KG1 (cell line): ENCODE results near the gene ATF3.

ENCODE experiments used
- DNase-seq: peaks from one replicate; lab custom pipeline; 2025; lab: John Stamatoyannopoulos, UW

The ATF3 gene

DNA sequence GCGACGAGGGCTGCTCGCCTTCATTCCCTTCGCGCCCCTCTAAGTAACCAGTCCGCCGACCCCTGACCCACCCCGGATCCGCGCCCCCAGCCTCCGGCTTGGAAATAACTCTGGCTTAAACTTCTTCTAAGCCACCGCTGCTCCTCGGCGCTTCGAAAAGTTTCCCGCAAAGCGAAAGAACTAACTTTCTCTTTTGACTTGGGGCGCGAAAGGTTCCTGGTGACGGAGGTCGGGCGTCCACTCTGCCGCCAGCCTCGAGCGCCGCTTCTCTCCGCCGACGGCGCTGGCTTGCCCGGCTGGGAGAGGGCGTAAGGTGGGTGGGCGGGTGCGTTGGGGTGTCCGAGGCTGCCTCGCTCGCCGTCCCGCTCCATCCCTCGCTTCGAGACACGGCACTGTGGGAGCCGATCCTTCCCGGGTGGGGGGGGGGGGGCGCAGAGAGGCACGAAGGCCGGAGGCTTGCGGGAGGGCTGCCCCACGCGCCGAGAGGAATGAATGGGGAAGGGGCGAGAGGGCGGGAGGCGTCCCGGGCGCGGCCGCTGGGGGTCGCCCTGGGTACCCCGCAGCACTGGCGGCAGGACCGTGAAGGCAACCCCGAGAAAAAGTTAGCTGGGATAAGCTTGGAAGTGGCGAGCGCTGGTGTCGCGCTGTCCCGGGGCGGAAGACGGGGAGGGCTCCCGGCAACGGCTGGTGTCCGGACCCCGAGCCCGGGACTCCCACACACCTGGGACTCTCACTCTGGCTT lies 569 bp downstream of the ATF3 start:
- no peak for DNase-seq

DNA sequence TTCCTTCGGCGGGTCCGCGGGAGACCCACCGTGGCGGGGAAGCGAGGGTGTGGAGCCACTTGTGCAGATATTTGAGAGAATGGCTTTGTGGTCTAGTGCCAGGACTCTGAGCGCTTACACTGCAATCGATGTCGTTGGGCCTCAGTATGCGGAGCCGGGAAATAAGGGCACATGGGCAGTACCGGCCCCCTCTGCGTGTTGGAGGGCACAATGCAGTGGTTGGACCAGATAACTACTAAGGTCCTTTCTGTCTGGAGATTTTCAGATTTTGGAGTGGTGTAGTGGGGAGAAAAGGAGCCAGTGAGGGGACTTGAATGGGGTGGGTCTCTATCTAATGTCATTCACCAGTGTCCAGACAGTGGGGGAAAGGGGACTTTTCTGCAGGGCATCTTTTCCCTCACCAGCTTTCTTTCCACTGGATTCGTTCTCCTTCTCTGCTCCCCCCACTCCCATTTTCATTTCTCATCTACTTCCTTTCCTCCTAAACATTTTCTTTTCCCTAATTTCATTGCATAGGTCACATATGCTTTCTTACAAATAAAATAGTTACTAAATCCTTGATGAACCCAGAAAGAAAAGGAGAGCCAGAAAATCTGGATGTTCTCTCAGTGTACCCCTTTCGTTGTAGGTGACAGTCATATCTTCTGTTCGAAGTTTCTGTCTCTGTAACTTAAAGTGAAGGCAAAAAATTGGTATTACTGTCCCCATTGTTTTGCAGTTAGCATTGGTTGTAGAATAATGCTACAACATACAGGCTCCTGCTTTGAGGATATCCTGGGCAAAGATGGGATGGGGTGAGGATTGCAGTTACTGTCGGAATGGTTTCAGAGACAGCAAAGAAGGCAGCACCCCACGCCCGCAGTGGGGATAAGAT lies 1.4 kb downstream of the ATF3 start:
- DNase-seq: no peak

DNA sequence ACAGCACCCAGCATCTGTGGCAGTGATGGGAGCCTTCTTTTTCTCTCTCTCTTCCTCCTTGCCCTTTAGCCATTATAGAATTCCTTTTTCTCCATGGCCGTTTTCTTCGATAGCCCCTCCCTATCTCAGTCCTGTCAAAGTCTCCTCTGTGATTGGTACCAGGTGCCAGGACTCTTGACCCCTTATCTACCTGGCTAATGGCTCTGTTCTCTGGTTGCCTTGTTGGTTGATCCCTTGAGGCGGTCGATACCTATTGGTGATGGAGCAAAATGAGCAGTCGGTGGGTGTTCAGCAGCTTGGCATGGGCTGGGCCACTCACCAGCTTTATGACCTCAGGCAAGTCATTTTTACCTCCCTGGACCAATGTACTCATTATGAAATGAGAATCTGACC lies 2.0 kb downstream of the ATF3 start:
- DNase-seq: no peak

DNA sequence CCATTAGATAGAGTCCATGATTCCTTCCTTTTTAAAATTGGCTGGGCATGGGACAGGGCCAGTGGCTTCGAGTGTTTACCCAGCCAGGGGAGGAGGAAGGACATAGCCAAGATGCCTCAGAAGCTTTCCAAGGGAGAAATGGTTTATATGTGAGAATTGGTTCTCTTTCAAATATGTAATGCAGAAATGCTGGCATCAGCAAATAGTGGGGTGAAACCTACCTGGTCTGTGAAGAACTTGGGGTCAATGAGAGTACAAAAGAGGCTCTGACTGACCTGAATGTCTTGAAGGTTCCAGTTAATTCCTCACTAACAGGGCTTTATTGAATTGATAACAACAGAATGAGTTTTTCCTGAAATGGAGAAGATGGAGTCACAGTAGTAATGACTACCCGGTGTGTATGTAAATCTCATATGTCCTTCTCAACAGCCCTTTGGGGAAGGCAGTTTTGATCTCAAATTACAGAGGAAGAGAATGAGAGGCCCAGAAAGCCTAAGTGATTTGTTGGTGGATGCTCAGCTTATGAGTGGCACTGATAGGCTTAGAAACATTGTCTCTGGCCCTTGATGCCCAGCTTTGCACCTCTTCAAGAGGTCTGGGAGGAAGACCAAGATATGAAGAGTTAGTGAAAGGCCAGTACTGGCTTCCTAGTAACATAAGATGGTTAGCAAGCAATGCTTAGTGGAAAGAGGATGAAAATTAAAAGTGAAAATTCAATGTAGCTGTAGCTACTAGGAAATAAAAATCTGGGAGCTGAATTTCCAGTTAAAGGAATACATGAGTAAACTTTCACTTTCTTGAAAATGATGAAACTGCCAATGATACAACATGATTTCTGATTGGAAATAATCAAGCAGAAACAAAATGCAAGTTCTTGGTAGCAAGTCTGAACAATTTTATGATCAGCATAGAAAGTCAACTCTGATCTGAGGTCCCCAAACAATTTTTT lies 2.7 kb downstream of the ATF3 start:
- no peak for DNase-seq

DNA sequence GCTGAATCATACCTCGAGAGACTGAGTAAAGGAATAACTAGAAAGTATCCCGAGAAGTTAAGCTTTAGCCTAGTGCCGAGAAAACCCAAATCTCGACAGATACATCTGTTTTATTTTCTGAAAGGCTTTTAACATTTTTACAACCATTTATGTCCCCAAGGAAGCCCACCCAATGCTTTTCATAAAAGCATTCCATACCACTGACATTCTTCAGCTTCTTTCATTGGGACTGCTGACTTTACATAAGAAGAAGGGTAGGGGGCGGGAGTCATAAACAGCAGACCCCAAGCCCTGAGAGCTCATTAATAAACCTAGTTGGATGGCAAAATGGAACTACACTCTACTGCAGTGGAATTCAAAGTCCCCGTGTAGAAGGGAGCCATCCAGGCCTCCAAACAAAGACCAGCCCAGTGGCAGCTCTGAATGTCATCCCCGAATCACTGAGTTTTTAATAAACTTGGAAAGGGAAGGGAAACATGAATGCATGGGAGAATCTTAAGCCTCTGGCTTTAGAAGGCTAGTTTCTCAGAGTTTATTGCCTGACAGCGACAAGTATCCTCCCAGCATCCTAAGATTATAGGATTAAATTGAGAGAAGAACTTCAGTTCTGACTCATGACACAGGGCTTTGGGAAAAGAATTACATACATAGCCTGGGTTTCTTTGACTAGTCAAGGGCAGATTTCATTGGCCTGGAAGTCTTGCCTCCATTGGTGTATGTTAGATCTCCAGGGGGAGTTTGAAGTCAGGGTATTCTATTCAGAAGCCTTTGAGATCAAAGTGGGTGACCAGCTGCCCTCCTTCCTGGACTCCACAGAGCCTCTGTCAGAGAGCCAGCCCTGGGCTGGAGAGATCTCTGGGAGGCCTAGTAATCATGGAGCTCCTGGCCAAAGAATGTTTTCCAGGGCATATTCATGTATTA lies 3.7 kb downstream of the ATF3 start:
- no peak for DNase-seq

DNA sequence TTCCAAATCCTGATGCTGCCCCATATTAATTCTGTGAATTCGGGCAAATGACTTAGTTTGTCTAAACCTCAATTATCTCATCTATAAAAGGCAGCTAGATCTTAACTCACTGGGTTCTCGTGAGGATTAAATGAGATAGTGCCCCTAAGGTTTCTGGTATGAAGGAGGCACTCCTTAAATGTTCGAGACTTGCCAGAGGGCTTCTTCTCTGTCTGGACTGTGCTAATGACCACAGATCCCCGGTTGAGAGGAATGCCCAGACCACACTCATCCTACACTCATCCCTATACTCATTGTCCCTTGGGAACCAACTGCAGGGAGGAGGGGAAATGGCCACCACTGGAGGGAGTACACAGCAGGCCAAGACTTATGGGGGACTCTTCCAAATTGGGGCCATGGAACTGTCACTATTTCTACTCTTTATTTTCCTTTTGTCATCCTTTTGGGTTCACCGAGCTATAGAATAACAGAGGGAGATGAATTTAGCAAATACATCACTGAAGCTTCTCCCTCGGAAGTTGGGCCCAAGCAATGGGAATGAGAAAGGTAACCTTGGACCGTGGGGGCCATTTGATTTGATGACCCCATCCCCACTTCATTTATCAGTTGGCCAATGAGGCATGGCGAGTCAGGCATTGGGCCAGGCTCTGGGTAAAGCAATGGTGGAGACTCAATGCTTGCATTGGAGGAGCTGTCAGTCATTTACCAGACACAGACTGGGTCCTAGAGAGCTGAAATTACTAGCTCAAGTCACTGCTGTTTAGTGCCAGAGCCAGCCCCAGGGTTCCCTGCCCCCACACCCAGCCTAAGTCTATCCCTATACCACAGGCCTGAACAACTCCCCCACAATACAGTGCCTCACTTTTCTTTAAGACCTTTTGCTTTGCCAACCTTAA lies 5.1 kb downstream of the ATF3 start:
- no peak for DNase-seq

DNA sequence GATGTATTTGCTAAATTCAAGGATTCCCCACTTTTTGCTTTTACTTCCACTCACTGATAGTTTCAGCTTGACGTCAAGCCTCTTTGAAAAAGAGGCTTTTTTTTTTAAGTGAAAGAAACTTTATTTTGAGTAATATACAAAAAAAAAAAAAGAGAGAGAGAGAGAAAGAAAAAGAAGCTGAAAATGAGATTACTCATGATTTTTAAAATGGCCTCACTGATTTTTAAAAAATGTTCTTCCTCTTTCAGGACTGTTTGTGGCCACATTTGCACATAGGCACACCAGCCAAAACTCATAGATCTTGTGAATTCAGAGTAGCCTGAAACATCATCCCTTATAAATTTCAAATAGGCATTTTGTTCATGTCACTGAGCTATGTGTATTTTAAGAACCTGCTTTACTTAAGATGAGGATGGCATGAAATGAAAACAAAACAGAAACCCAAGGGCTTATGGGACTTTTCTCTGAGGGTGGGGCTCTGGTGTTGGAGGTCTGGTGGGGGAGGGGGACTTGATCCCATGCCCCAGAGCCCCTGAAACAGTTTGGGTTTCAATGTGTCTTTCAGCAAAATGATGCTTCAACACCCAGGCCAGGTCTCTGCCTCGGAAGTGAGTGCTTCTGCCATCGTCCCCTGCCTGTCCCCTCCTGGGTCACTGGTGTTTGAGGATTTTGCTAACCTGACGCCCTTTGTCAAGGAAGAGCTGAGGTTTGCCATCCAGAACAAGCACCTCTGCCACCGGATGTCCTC lies 6.1 kb downstream of the ATF3 start:
- DNase-seq: no peak

DNA sequence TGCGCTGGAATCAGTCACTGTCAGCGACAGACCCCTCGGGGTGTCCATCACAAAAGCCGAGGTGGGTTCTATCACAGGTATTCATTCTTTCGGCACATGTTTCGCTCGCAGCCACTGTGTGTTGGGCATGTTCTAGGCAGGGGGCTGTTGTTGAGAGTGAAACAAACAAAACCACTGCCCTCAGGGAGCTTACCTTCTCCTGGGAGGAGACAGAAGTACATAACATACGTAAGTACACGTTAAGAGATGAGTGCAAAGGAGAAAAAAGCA lies 6.6 kb downstream of the ATF3 start:
- DNase-seq: no peak

DNA sequence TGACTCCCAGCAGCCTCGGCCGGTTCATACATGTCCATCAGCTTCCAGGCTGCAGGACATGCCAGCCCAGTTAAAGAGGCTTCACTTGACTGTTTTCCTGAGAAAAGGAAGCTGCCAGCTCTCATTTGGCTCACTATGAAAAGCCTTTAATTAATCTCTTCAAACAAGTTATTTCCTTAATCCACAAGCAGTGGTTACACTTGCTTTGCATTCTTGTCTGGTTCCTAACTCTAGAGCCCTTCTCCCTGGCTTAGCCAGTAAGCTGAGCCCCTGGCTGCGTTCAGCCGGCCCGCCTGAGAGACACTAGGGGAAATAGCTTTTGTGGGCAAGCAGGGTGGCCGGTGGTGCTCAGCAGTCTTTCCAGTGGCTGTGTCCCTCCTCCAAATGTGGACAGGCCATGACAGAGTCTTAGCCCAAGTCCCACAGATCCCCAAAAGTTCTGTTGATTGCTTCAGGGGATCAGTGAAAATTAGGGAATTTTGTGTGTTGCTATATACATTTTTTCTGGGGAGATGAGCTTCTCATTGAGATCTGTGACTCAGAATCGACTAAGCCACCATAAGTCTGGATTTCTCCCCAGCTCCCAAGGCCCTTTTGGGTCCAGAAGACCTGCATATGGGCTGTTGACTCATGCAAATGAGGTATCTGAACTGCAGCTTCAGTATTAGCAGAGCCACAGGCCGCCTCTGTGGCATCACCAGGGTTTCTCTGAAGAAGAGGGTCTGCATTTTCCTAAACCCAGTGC lies 10.1 kb downstream of the ATF3 start:
- no peak for DNase-seq

DNA sequence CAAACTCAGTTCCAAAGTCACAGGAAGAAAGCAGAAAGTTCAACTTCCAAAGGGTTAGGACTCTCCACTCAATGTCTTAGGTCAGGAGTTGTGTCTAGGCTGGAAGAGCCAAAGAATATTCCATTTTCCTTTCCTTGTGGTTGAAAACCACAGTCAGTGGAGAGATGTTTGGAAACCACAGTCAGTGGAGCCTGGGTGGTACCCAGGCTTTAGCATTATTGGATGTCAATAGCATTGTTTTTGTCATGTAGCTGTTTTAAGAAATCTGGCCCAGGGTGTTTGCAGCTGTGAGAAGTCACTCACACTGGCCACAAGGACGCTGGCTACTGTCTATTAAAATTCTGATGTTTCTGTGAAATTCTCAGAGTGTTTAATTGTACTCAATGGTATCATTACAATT lies 11.7 kb downstream of the ATF3 start:
- no peak for DNase-seq

DNA sequence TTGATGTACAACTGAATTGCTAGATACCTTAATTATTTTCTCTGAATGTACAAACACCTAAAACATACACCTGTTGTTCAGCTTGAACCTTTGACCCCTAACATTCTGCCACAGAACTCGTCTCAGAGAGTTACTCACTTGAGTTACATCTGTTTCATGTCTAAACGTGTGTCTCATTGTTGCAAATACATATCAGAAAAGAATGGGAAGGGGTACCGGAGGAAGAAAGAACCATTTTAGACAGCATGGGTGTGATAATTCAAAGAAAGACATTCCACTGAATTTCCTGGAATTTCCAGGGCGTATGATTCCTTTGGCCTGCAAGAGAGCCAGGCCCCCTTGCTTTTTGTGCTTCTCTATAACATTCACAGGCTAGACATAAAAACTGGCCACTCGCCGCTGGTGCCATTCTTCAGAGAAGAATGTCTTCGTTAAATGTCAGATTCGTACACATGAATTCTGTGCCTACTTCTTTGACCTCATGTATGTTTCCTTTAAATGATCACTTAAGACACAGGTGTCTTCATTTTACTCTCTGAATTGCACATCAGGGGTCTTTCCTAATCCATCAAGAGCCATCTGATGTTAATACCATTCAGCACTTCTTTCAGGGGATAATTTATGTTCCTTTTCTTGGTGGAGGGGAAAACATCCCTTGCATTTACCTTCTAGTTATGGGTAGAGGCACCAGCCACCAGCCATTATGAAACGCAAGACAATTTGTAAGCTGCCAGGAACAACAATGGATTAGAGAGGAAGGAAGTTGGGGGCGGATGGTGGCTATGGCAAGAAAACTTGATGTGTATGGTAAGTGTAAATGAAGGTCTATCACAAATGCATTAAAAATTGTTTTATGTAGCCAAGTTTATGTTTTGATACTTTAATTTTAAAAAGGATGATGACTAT lies 12.7 kb downstream of the ATF3 start:
- DNase-seq: no peak

DNA sequence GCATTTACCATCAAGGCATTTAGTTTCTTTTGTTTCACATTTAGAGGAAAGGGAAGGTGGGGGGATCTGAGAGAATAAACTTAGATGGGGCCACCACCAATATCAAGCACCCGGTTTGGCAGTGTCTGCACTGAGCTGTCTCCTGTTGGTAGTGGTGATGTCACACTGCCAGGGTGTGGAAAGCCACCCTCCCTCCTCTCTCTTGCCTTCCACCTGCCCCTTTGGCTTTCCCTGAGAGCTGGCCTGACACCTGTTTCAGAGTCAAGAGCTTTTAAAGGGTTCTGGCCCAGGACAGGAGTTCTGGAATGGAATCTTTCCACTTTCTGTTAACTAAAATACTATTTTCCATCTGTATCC lies 13.4 kb downstream of the ATF3 start:
- no peak for DNase-seq

DNA sequence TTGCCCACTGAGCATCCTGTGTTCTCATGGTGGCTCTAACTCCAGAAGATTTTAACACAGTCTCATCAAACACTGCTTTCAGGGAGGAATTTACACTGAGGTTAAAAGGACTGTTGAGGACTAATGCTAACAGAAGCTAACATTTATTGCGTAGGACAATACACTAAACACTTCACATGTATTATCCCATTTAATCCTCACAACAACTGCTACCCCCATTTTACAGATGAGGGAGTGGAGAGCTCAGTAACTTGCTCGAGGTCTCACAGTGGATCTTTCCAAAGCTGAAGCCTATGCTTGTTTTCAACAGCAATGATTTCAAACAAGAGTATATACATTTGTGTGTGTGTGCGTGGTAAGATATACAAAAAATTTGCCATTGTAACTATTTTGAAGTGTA lies 13.9 kb downstream of the ATF3 start:
- DNase-seq: no peak

DNA sequence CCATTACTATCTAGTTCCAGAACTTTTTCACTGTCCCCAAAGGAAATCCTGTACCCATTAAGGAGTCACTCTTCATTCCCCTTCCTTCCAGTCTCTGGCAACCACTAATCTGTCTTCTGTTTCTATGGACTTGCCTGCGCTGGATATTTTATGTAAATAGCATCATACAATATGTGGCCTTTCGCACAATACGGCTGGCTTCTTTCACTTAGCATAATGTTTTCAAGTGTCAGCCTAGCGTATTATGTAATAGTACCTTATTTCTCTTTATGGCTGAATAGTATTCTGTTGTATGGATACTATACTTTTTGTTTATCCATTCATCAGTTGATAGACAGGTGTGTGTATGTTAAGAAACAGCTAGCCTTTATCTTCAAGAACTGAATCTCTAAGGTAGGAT lies 14.3 kb downstream of the ATF3 start:
- no peak for DNase-seq

DNA sequence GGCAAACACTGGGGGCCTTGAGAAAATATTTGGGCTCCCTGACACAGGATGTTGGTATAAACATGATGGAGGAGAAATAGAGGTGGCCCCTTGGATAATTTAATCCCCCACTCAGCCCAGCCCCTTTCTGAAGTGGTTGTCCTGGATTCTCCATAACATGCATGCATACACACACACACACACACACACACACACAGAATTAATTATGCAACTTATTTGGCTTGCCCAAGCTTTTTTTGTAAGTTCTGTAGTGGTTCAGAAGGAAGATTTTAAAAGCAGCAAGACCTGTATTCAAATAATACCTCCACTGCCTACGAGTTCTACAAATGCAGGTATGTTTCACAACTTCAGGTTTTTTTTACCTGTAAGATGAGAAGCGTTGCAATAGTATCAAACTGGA lies 15.0 kb downstream of the ATF3 start:
- no peak for DNase-seq

DNA sequence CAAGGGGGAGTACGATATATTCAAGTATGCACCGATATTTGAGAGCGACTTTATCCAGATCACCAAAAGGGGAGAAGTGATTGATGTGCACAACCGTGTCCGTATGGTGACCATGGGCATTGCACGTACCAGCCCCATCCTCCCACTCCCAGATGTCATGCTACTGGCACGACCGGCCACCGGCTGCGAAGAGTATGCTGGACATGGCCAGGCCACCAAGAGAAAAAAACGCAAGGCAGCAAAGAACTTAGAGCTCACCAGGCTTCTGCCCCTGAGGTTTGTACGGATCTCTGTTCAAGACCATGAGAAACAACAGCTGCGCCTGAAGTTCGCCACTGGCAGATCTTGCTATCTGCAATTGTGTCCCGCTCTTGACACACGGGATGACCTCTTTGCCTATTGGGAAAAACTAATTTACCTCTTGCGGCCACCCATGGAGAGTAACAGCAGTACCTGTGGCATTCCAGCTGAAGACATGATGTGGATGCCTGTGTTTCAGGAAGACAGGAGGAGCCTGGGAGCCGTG lies 16.5 kb downstream of the ATF3 start:
- DNase-seq: no peak

DNA sequence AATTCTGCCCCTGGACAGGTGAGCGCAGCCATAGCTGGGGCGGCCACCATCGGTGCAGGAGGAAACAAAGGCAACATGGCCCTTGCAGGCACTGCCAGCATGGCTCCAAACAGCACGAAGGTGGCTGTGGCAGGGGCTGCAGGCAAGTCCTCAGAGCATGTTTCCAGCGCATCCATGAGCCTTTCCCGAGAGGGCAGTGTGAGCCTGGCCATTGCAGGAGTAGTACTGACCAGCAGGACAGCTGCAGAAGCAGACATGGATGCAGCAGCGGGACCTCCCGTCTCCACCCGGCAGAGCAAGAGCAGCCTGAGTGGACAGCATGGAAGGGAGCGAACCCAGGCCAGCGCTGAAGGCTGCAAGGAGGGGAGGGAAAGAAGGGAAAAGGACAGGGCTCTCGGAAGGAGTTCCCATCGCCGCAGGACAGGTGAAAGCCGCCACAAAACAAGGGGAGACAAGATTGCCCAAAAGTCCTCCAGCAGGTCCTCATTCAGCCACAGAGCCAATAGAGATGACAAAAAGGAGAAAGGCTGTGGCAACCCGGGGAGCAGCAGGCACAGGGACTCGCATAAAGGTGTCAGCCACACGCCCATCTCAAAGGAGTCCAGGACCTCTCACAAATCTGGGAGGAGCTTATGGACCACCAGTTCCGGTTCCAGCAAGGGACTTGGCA lies 17.4 kb downstream of the ATF3 start:
- no peak for DNase-seq
